ENCODE data around the gene SBNO2.

Gene SBNO2

DNA sequence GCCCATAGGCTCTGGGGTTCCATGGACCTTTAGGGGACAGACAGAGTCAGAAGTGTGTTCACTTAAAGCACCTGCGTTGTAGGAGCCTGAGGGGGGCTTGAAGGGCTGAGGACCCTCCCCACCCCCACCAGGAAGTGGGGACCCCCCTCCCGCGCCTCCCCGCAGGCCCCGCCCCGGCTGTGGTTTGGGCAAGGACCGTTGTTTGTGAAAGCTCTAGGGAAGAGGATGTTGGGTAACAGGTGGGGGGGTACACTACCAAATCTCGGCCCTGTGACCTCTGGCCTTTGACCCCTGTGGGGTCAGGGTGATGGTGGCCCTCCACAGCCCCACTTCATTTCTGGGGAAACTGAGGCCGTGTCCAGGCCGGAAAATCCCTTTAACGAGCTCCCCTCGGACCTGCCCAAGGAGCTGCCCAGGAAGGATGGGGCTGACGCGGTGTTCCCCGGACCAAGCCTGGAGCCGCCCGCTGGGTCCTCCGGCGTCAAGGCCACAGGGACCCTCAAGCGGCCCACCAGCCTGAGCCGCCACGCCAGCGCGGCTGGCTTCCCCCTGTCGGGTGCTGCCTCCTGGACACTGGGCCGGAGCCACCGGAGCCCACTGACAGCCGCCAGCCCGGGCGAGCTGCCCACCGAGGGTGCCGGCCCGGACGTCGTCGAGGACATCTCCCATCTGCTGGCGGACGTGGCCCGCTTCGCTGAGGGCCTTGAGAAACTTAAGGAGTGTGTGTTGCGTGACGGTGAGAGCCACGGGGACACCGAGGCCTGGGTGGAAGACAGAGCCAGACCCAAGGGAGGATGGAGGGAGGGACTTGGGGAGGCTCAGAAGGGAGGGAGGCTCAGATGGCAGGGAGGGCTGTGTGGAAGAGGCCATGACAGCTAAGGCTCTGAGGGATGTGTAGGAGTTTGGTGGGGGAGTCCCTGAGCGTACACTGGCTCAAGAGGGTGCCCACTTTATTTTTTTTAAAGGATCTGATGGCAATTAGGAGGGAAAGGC is 105.8 kb downstream of the SBNO2 start:
- DNase-seq = peak; percentile 57 to 75 (median 64)

DNA sequence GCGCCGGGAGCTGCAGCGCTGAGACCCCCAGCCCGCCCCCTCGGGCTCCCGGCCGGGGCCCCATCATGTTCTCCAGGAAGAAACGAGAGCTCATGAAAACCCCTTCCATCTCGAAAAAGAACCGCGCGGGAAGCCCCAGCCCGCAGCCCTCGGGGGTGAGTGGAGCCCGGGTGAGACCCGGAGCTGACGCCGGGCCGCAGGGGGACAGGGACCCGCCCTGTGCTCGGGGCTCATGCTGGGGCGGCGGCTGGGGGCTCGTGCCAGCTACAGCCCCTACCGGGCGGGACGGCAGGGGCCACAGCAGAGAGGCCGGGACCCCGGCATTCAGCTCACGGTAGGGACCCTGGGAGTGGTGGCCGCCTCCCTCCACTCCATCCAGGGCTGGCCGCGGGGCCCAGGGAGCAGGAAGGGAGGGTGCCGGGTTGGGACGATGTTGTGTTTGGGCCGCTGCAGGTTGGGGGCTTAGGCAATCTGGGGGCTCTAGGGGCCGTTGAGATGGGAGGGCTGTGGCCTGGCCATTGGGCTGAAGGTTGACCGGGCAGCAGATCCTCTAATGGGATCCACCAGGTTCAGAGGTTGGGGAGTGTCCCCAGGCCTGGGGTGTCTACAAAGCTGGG is 106.6 kb downstream of the SBNO2 start:
- peak; percentile 64 to 77 (median 64) for DNase-seq

DNA sequence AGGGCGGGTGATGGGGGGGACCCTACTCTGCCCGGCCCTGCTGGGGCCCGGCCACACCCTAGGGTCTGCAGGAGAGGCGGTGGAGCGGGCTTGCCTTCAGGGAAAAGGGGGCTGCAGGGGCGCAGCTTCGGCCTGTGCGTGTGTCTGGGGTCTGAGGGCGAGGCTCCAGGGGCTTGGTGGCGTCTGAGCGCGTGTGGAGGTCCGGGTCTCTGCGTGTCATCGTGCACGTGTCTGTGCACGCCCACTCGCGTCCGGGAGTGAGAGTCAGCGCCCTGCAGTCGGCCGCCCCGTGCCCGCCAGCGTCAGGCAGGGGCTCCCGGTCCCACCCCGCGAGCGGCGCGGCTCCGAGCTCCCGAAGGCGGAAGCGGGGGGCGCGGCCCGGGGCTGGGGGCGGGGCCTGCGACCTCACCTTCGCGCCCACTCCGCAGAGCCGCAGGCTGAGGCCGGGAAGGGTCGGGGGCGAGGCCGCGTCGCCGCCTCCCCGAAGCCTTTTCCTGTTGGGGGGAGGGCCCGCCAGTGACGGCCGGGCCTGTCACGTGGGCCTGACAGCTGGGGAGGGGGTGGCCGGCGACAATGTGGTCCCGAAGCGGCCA is 107.2 kb downstream of the SBNO2 start, which contains the start of gene ARHGAP45:
ARHGAP45 (plus strand) TSS at position 420 of the 593 bp plus-strand sequence. CDS start 239 bp downstream, outside the sequence.
- DNase-seq = peak; percentile 84 to 89 (median 87)

DNA sequence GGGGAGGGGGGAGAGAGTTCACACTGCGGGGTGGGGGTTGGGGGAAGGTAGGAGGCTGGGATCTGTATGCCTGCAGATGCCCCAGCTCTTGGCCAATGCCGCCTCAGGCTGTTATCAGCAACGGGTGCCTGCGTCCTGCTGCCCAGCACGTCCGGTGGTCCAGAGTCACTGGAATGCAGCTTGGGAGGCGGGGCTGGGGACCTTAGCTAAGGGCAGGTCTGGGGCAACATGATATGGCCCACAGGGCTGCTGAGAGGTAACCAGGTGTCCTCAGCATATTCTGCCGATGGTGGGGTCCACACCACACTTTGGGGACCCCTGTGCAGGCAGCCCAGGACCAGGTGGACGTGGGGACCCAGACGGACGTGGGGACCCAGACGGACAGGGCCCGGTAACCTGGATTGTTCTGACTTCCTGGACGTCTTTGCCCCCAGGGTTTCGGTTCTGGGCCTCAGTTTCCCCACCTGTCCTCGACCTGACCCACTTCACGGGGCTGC is 107.8 kb downstream of the SBNO2 start:
- no peak for DNase-seq

DNA sequence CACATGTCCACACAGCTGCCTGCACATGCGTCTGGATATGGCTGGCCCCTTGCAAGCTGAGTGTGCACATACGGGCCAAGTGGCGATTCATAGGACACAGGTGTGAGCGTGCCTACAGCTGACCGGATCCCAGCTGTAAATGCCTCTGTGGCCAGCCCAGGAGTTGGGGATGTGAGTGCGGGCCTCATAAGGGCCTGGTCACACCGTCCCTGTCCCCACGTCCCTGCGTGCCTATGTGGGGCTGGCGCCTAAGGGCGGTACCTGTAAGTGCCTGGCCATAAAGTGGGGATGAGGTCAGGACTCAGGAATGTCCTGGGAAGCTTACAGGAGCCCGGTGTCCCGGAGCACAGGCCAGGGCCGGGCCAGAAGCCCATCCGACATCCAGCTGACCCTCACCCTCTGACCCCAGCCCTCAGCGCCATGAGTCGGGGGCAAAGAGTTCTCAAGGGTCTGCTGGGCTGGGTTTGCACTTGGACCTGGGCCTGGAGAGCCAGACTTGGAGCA is 108.4 kb downstream of the SBNO2 start:
- no peak for DNase-seq

DNA sequence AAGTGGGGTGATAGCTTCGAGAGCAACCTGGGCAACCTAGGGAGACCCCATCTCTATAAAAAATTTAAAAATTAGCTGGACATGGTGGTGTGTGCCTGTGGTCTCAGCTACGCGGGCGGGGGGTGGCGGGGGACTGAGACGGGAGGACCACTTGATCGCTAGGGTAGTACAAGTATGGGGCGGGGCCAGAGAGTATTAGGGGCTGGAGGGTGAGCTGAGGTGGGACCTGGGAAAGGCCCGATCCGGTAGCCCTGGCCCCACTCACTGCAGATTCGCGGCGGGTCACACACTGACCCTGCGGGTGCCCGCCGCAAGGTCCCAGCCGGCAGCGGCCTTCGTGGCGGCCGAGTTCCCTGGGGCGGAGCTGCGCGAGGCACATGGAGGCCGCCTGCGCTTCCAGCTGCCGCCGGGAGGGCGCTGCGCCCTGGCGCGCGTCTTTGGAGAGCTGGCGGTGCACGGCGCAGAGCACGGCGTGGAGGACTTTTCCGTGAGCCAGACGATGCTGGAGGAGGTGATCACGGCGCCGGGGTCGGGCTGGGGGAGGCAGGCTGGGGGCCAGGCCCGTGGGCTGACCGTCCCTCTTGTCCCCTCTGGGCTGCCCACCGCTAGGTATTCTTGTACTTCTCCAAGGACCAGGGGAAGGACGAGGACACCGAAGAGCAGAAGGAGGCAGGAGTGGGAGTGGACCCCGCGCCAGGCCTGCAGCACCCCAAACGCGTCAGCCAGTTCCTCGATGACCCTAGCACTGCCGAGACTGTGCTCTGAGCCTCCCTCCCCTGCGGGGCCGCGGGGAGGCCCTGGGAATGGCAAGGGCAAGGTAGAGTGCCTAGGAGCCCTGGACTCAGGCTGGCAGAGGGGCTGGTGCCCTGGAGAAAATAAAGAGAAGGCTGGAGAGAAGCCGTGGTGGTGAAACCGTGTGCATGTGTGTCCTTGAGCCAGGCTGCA is 109.1 kb downstream of the SBNO2 start:
- DNase-seq = peak; percentile 84 to 92 (median 88)

DNA sequence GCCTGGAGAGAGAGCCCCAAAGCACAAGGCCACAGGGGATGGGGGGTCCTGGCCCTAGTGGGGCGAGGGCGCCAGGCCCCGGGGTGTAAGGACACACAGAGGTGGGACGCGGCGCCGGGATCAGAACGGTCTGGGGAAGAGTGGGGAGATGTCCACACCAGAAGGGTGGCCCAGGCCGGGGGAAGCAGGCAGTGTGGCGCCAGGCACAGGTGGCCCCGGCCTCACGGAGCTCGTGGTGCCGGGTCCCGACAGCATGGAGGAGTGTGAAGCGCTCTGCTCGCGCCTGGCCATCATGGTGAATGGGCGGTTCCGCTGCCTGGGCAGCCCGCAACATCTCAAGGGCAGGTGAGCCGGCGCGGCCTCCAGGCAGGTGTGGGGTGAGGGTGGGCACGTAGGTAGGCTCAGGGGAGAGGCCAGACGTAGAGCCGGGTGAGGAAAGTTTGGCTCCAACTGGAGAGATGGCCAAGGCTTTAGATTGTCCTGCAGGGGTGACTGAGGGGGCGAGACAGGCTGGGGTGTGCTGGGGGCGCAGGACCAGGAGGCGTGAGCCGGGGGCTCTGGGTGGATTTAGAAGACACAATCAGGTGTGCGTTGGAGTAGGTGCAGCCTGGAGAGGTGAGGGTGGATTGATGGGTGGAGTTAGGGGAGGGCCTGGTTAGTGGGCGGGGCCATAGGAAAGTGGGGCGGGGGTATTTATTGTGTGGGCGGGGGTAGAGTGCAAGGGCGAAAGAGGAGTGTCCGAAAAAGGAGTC is 110.0 kb downstream of the SBNO2 start:
- DNase-seq = no peak

DNA sequence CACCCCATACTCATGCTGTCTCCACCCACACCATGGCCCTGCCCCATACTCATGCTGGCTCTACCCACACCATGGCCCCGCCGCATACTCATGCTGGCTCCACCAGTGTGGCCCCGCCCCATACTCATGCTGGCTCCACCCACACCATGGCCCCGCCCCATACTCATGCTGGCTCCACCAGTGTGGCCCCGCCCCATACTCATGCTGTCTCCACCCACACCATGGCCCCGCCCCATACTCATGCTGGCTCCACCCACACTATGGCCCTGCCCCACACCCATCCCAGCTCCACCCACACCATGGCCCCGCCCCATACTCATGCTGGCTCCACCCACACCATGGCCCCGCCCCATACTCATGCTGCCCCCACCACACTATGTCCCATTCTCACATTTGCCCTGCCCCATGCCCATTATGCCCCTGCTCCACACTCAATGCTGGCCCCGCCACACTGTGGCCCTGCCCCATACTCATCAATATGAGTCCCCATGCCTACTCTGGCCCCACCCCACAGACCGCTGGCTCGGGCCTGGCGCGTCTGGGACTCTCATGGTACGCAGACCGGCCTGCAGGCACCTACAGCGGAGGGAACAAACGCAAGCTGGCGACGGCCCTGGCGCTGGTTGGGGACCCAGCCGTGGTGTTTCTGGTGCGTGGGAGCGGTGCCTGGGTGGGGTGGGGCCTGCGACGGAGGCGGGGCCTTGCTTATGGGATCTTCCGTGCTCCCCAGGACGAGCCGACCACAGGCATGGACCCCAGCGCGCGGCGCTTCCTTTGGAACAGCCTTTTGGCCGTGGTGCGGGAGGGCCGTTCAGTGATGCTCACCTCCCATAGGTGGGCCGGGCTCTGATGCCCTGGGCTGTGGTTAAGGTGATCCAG is 110.8 kb downstream of the SBNO2 start:
- peak; percentile 63 to 74 (median 74) for DNase-seq

DNA sequence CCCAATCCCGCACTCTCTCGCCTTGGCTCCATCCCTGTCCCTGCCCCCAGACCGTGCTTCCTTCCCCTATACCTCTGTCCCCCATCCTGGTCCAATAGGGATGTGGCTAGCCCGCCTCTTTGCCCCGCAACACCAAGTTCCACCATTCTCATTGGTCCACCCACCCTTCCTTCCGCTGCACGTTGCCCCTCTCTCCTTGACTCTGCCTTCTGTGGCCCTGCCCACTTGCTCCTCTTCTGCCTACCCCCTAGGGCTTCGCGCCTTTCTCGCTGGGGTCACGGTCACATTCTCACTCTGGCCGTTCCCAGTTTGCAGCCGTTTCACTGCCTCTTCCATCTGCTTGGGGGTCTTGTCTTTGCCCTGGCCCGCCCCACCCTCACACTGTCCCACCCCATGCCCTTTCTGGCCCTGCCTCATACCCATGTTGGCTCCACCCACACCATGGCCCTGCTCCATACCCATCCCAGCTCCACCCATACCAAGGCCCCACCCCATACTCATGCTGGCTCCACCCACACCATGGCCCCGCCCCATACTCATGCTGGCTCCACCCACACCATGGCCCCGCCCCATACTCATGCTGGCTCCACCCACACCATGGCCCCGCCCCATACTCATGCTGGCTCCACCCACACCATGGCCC is 111.6 kb downstream of the SBNO2 start:
- no peak for DNase-seq

DNA sequence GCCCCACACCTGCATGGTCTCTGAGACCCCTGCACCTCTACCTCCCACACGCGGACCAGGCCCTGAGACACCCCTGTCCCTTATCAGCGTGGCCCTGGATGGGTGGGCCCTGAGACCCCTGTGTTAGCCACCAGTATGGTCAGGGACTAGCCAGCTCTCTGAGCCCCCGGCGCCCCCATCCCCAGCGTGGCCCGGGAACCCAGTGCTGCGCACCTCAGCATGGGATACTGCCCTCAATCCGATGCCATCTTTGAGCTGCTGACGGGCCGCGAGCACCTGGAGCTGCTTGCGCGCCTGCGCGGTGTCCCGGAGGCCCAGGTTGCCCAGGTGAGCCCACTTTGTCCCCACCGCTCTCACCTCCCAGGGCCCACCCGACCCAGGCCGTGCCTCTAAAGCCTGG is 112.1 kb downstream of the SBNO2 start:
- DNase-seq = no peak

DNA sequence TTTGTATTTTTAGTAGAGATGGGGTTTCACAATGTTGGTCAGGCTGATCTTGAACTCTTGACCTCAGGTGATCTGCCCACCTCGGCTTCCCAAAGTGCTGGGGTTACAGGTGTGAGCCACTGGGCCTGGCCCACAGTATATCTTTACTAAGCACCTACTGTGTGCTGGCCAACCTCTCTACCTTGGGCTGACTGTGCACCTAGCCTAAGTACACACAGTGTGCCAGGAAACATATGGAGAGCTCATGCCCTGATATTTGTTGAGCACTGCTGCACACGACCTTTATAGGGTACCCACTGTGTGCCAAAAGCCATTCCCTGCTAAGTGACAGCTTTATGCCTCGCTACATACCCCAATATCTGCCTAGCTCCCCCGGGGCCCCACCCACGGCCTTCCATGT is 113.4 kb downstream of the SBNO2 start:
- no peak for DNase-seq

DNA sequence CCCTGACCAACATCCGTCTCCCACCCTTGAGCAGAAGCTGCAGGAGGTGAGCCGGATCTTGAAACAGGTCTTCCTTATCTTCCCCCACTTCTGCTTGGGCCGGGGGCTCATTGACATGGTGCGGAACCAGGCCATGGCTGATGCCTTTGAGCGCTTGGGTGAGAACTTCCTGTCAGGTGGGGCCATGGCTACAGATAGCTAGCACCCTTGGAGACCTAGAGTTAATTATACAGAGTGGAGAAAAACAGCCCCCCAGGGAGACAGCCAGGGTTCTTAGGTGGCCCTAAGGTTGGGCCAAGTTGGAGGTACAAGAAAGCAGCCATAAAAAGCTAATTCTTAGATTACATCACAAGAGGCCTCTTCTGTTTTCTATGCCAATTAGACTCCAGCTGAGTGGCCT is 116.0 kb downstream of the SBNO2 start:
- no peak for DNase-seq
